Body of pancreas (tissue), 4 donors: Measurements from ENCODE around the gene JPH3. TPM values are rescaled to one million over a fixed set of nuclear protein-coding genes. Genes with fewer than 3 reads are reported as not detected.

Experiments used
- ATAC-seq: fragments of 150-250 bp; one replicate; pipeline ENCODE4 v1.9.1; 2016
- DNase-seq, 4 donors: peaks; one replicate each; pipeline ENCODE4 v3.0.0-alpha.2; 2019
- H3K27ac ChIP-seq, 4 donors: fragments of 200-600 bp; sonication (generic); 1 replicate in 3 of 4; 2 replicates in 1 of 4; pipeline versions ENCODE4 v1.5.1 to v1.6.1; 2016 to 2019; ENCODE audit warnings: mild to moderate bottlenecking in 1 of 4, mixed read lengths in 1 of 4, moderate library complexity in 1 of 4
- H3K27me3 ChIP-seq, 2 donors: fragments of 200-600 bp; sonication (generic); one replicate each; pipeline ENCODE4 v1.6.0; 2016; ENCODE audit warnings: mild to moderate bottlenecking in 1 of 2
- H3K36me3 ChIP-seq, 2 donors: fragments of 200-600 bp; sonication (generic); replicated peaks in 1 of 2; 2 replicates each; pipeline ENCODE4 v1.5.1; 2016; ENCODE audit warnings: low read depth in 2 of 2; ENCODE audit not compliant: insufficient read depth in 1 of 2
- H3K4me1 ChIP-seq: fragments of 200-600 bp; sonication (generic); one replicate; pipeline ENCODE4 v1.6.0; 2016
- H3K4me3 ChIP-seq, 2 donors: fragments of 200-600 bp; sonication (generic); 1 replicate in 1 of 2; 2 replicates in 1 of 2; pipeline ENCODE4 v1.5.1; 2016 to 2019
- H3K9me3 ChIP-seq, 3 donors: fragments of 200-600 bp; sonication (generic); 1 replicate in 2 of 3; 2 replicates in 1 of 3; pipeline ENCODE4 v1.5.1; 2016
- POLR2A ChIP-seq, 3 donors: fragments of 450-650 bp; IDR thresholded peaks; one replicate each; pipeline ENCODE4 v1.6.1; 2016; ENCODE audit warnings: antibody characterized with exemption in 3 of 3, mild to moderate bottlenecking in 2 of 3
- WGBS, 2 donors: methylation state at CpG; one replicate each; pipeline ENCODE4 v1.1.5; 2017; 5-methylcytosine and 5-hydroxymethylcytosine counted together
- intact Hi-C: fragments of 100-400 bp; cut with DNase I; formaldehyde crosslinking; loops from one replicate; pipeline ENCODE4 v1.15.1; 2023
- total RNA-seq, 2 donors: library from RNA; depleted of rRNA; stranded (reverse); fragments of >200 nt; gene quantifications; one replicate each; pipeline ENCODE4 v1.1.0, GENCODE V29; 2016
- TF ChIP-seq, protein P1 (sequence below), 7 experiments: fragments of 450-650 bp in 4 of 7; fragments of 200-600 bp in 3 of 7; sonication (generic) in 3 of 7; IDR thresholded peaks; one replicate each; pipeline ENCODE4 v1.5.1; 2016 to 2019; ENCODE audit warnings: antibody characterized with exemption in 7 of 7

Gene JPH3
- total RNA-seq, 2 donors from 2014 or later: not detected

DNA sequence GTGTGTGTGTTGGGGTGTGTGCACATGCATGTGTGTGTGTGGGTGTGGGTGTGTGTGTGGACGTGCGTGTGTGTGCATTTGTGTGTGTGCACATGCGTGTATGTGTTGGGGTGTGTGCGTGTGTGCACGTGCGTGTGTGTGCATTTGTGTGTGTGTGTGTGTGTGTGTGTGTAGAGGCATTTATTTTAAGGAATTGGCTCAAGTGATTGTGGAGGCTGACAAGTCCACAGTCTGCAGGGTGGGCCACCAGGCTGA is 37.9 kb upstream of the JPH3 start:
- H3K27me3 ChIP-seq: no peaks in the 10 kb centered on the region
- 67 to 77% methylated on average over 6 of the region's 6 CpGs for WGBS, 2 donors
- TF ChIP-seq, protein P1, sequence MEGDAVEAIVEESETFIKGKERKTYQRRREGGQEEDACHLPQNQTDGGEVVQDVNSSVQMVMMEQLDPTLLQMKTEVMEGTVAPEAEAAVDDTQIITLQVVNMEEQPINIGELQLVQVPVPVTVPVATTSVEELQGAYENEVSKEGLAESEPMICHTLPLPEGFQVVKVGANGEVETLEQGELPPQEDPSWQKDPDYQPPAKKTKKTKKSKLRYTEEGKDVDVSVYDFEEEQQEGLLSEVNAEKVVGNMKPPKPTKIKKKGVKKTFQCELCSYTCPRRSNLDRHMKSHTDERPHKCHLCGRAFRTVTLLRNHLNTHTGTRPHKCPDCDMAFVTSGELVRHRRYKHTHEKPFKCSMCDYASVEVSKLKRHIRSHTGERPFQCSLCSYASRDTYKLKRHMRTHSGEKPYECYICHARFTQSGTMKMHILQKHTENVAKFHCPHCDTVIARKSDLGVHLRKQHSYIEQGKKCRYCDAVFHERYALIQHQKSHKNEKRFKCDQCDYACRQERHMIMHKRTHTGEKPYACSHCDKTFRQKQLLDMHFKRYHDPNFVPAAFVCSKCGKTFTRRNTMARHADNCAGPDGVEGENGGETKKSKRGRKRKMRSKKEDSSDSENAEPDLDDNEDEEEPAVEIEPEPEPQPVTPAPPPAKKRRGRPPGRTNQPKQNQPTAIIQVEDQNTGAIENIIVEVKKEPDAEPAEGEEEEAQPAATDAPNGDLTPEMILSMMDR (IDR thresholded peaks at IDR 0.05): no peak
- TF ChIP-seq POLR2A (IDR thresholded peaks at IDR 0.05): no peak
- H3K9me3 ChIP-seq: no peaks in the 10 kb centered on the region
- H3K4me1 ChIP-seq: no peaks in the 10 kb centered on the region
- no peaks in the 10 kb centered on the region for H3K36me3 ChIP-seq
- ATAC-seq: no peak
- DNase-seq: no peak
- no peak overlapping the region for H3K27ac ChIP-seq
- intact Hi-C loops: no loop called here
- no peak overlapping the region for H3K4me3 ChIP-seq

DNA sequence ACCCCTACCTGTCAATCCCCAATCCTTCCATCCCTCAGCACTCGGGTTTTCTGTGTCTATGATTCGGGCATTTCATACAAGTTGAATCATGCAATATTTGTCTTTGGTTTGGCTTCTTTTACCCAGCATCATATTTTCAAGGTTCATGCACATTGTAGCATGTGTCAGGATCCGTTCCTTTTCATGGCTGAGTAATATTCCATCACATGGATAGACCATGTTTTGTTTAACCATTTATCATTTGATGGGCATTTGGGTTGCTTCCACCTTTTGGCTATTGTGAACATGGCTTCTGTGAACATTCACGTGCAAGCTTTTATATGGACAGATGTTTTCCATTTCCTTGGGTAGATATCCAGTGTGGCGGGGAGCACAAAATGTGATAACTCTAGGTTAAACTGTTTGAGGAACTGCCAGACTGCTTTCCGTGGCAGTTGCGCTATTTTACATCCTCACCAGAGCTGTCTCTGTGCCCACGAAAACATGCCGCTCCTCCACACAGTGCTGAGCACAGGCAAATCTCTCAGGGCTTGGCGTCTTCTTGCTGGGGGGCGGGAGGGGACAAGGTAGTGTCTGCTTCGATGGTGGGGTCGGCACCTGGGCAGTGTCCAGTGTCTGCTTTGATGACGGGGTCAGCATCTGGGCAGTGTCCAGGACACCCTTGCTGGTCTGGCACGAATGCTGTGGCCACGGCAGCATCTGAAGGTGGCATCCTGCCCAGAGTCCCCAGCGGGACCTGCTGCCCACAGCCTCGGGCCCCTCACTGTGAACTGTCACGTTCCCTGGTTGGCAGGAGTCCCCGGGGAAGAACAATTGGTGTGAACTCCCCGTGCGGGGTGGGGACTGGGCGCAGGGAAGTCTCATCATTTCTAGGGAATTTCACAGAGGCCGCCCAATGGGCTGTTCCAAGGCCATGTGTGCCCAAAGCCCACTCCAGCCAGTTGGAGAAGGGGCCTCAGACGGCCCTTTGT is 32.4 kb upstream of the JPH3 start:
- no peak for DNase-seq
- TF ChIP-seq POLR2A (IDR thresholded peaks at IDR 0.05): no peak
- TF ChIP-seq, protein P1 (IDR thresholded peaks at IDR 0.05): no peak
- Histone ChIP-seq H3K27ac (no peak overlapping the region), H3K36me3 (no peaks in the 10 kb centered on the region), H3K4me3 (no peak overlapping the region), H3K4me1 (peaks cover 15% of the 10 kb centered on the region), H3K27me3 (no peaks in the 10 kb centered on the region), H3K9me3 (no peaks in the 10 kb centered on the region)
- no peak for ATAC-seq
- 55 to 69% methylated on average over 7 to 25 of the region's 25 CpGs for WGBS, 2 donors
- intact Hi-C loops: no loop called here

DNA sequence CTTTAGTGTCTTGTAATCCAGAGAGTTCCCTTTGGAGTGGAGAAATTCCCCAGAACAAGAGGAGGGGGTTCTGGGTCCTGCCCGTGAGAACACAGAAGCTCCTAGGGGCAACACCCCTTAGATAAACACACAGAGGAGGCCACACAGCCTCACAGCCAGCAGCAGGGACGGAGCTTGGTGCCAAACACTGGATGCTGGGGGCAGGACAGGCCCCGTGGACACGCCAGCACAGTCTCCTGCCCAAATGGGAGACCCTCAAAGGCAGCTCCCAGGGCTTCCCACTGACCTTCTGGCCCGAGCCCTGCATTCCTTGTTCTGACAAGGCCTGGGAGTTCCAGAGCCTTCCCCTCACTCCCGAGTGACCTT is 31.8 kb upstream of the JPH3 start:
- ATAC-seq (peak; percentile 7), DNase-seq (no peak)
- H3K36me3 ChIP-seq: no peaks in the 10 kb centered on the region
- no peak overlapping the region for H3K4me3 ChIP-seq
- H3K27ac ChIP-seq: no peak overlapping the region
- no peaks in the 10 kb centered on the region for H3K9me3 ChIP-seq
- peaks cover 15% of the 10 kb centered on the region for H3K4me1 ChIP-seq
- H3K27me3 ChIP-seq: no peaks in the 10 kb centered on the region
- intact Hi-C loops: no loop called here
- TF ChIP-seq, protein P1 (IDR thresholded peaks at IDR 0.05): no peak
- TF ChIP-seq POLR2A (IDR thresholded peaks at IDR 0.05): no peak
- WGBS, 2 donors: 14 to 45% methylated on average over 3 to 5 of the region's 6 CpGs

DNA sequence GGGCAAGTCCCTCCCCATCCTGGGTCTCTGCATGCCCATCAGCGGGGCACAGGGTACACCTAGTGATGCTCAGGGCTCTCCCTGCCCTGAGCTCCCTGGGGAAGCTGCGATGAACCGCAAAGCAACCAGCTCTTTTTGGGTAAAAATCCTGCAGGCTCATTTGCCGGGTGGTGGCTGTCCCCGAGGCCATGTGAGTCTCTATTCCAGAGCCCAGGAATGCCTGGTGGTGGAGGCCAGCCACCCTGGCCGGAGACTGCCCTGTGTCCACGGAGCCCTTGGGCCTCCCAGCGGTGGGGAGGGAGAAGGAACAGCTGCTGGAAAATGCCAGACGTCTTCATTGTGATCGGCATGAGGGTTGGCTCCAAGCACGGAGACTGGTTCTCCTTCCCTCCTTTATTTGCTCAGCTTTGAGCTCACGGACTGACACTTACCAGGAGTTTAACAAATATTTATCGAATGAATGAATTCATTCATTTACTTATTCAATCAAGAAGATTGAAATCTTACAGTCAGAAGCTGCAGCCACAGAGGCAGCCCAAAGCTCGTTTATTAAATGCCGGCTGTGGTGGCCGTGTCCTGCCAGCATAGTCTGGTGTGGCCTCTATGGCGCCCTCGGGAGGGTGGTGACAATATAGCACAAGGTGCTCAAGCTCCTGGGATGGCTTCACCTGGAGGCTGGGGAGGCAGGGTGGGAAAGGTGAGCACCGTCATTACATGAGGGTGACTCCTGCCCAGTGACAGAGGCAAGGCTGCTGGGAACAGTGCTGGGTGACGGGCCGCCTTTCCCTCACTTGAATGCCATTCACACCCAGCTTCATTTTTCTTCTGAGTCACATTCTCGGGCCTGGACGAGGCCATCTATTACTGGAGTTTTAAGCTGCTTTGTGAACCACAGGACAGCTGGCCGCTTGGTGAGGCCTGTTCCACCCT is 31.1 kb upstream of the JPH3 start:
- peaks cover 15% of the 10 kb centered on the region for H3K4me1 ChIP-seq
- peaks cover 0 to 4% of the 10 kb centered on the region in 2 donors for H3K27me3 ChIP-seq
- H3K27ac ChIP-seq: peak overlapping the region in 1 of 4 donors; percentile 19
- no peaks in the 10 kb centered on the region for H3K36me3 ChIP-seq
- DNase-seq (peak; percentile 61 to 75 (median 70)), ATAC-seq (peak; percentile 76)
- intact Hi-C loops: no loop called here
- no peak overlapping the region for H3K4me3 ChIP-seq
- 20 to 28% methylated on average over 16 to 24 of the region's 24 CpGs for WGBS, 2 donors
- H3K9me3 ChIP-seq: no peaks in the 10 kb centered on the region
- no peak for TF ChIP-seq POLR2A (IDR thresholded peaks at IDR 0.05)
- TF ChIP-seq, protein P1 (IDR thresholded peaks at IDR 0.05): peak in 6 of 7 experiments; percentile 9 to 54 (median 45)
